HCT116 (cell line): Measurements from ENCODE around the gene CRK.

ENCODE experiments used
- CEBPB ChIP-seq: IDR thresholded peaks from 2 replicates; pipeline ENCODE4 v1.6.1; 2012; ENCODE audit warnings: low read depth
- EZH2 ChIP-seq: fragments of 200-600 bp; sonication (generic); IDR thresholded peaks from 2 replicates; pipeline ENCODE4 v1.6.1; 2017; ENCODE audit warnings: antibody characterized with exemption, mixed run types
- TCF7L2 ChIP-seq: IDR thresholded peaks from 2 replicates; pipeline ENCODE4 v1.7.0; 2011; ENCODE audit warnings: borderline replicate concordance, inconsistent platforms; ENCODE audit not compliant: insufficient read depth, insufficient read length; ENCODE audit errors: extremely low read depth

DNA sequence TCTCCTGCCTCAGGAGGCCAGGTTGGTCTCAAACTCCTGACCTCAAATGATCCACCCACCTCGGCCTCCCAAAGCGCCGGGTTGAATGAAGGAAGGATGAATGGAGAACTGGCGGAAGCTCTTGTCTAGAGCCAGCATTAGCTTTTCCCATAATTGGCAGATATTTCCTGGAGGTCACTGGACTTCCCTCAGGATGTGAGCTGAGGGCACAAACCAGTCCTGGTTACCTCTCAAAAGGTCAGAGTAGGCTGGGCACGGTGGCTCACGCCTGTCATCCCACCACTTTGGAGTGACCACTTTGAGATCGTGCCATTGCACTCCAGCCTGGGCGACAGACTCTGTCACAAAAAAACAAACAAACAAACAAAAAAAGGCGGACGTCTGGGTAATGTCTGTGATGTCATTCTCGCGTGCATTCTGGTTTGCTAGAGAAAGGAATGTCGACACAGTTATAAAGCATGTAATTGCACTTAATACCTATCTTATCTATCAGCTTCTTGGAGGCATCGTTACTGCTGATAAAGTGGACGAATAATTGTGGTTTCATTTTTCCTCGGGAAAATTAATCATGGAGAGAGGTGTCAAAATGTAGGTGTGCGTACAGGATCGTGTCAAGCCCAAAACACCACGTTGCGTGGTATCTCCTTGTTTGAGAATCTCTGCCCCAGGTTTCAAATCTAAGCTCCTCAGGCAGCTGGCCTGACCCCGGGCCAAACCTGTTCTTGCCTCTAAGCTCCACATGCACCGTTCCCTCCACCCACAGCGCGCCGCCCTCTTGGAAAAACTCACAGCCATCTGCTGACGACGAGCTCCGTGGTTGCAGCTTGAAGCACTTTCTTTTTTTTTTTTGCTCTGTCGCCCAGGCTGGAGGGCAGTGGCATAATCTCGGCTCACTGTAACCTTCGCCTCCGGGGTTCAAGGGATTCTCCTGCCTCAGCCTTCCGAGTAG, 6.4 kb upstream of the CRK start:
- no peak for TF ChIP-seq CEBPB
- TF ChIP-seq EZH2: no peak
- TF ChIP-seq TCF7L2: no peak
